AML-193 (cell line): ENCODE data around the gene HLF.

Source experiments
- DNase-seq, 2 experiments: peaks; one replicate each; lab custom pipeline; 2025; lab: John Stamatoyannopoulos, UW

HLF gene

DNA sequence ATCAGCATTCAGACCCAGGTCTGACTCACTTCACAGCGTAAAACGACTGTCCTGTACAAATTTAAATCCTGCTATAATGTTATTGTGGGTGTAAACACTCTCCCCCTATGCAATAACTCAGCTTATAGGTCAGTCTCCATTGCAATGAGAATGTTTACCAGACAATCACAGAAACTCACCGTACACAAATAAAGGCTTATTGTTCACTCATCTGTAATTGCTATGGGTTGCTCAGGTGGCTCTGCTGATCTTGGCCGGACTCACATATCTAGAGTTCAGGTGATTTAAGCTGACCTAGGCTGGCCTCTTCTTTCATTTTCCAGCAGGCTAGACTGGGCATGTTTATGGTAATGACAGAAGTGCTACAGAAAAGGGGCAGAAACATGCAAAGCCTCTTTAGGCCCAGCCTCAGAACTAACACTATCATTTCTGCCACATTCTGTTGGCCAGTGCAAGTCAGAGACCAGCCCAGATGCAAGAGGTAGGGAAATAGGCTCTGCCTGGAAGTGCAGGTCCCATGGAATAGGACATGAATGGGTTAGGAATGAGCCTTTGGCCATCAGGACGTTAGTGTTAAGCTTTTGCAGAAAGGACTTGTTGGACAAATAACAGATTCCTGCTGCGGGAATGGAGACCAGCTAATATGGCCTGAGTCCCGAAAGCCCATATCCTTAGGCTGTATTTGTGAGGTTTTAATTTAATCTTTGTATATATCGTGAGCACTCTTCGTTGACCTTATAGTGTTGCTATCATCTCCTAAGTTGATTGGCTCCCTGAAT lies 44.0 kb downstream of the HLF start:
- DNase-seq = no peak

DNA sequence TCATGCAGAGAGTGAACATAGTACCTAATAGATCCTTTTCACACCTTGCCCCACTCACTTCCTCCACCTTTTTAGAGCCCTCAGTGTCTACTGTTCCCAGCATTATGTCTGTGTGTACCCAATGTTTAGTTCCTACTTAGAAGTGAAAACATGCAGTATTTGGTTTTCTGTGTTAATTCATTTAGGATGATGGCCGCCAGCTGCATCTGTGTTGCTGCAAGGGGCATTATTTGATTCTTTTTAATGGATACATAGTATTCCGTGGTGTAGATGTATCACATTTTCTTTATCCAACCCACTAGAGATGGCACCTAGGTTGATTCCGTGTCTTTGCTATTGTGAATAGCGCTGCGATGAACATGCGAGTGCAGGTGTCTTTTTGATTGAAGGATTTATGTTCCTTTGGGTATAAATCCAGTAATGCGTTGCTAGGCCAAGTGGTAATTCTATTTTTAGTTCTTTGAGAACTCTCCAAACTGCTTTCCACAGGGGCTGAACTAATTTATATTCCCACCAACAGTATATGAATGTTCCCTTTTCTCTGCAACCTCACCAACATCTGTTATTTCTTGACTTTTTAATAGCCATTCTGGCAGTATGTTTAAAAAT lies 47.1 kb downstream of the HLF start:
- DNase-seq = no peak

DNA sequence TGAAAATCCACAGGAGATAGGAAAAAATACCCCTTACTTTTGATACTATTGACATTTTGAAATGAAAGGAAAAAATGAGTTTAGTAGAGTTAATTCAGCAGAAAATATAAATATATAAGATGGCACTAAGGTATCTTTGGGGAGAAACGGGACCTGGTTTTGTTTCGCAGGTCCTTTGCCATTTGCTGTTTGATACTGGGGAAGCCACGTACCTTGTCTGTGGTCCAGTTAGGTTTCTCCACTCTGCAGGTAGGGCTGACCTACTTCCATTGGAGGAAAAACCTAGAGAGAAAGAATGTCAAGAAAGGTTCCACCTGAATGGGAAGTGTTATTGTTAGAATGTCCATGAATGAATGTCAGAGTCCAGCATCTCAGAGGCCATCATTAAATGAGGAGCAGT lies 48.1 kb downstream of the HLF start:
- no peak for DNase-seq

DNA sequence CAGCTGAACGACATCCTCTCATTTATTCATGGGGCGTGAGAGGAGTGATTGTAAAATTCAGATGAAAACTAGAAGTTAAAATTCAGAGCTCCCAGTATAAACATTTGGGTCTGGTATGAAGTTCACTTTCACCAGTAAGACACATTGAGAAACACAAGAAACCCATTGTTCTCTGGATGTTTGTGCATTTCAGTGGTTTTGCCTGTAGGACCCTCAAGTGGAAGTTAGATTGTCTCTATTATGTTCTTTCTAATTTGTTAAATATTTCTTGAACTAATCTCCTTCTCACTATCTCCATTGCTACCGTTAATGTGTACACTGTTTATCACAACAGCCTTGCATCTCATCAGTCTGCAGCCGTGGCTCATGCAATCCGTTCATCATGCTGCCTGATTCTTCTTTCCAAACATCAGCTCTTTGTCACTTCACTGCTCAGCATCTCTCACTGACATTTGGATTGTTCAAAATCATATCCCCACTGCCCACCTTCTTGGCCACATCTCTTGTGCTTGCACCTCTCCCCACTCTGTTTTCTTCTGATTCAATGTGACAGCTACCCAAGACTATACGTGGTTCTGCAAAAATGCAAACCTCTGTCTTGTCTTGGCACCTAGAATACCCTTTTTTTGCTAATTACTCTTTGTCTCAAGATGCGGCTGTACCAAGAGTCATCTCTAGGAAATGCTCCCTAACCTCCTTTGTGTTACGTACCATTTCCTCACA lies 49.5 kb downstream of the HLF start:
- no peak for DNase-seq

DNA sequence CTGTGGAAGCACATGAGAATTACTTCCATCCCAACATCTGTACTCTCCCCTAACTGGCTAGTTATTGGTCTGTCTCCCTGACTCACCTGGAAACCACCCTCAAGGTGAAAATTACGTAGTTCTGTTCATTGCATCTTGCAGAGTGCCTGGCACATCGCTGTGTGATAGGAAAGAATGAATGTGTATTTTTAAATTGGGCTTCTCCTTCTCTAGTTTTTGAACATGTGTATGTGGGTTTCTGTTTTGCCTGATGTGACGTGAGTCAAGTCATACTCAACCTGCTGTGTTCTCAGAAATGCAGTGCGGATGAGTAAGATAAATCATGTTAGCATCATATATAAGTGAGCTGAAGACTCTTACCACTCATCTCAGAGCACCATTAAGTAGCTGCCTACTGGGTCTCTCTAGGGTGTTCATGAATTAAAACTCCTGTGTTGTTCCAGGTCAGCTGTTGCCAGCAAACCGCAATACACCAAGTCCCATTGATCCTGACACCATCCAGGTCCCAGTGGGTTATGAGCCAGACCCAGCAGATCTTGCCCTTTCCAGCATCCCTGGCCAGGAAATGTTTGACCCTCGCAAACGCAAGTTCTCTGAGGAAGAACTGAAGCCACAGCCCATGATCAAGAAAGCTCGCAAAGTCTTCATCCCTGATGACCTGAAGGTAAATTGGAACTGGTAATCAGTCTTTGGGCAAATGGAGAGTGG lies 50.2 kb downstream of the HLF start:
- DNase-seq = no peak

DNA sequence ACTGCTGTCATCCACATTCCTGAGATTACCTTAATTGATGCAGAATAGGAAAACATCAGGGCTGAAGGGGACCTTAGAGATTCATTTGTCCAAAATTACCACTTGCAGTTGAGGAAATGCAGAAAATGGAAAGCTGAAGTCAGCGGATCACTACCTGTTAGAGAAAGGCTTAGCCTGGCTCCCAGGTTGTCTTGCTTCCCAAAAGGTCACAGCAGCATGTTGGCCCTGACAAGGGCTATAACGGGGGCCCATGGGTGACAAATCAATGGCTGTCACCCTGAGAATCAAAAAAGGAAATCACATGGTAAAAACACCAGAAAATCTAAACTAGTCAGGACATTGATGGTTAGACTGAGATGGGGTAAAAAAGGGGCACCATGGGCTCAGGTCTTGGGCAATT lies 51.7 kb downstream of the HLF start:
- DNase-seq = no peak

DNA sequence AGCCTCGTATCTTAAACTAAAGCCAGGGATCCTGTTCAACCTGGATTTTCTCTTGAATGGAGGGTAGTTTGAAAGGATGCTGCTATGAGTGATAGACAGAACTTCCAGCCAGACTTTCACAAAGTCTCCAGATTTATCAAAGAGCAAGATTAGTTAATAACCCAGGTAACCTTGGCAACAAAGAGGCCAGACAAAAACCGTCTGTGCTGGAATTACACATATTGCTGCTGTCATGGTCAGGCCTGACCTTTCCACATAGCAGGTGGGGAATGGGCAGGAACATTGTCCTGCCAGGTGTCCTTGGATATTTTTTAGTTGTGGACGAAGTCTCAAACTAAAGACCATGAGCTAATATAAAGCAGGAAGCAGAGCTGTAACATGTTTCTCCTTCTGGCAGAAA lies 52.5 kb downstream of the HLF start:
- DNase-seq = no peak

DNA sequence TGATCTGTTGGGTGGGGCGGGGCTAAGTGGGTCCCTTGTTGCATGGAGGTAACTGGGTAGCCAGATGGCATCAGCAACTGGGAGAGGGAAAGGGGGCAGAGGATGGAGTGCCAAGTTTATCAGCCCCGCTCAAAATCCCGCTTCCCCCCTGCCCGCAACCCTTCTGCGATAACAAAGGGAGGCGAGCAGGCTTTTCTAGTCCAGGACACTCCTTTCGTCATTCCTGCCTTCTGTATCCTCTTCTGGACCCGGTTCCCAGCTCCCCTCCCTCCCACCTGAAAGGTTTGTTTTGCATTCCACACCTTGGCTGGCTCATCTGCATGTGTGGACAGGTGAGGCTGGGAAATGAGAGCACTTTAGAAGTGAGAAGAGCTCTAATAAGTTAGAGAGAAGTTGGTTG lies 53.3 kb downstream of the HLF start:
- DNase-seq = no peak

DNA sequence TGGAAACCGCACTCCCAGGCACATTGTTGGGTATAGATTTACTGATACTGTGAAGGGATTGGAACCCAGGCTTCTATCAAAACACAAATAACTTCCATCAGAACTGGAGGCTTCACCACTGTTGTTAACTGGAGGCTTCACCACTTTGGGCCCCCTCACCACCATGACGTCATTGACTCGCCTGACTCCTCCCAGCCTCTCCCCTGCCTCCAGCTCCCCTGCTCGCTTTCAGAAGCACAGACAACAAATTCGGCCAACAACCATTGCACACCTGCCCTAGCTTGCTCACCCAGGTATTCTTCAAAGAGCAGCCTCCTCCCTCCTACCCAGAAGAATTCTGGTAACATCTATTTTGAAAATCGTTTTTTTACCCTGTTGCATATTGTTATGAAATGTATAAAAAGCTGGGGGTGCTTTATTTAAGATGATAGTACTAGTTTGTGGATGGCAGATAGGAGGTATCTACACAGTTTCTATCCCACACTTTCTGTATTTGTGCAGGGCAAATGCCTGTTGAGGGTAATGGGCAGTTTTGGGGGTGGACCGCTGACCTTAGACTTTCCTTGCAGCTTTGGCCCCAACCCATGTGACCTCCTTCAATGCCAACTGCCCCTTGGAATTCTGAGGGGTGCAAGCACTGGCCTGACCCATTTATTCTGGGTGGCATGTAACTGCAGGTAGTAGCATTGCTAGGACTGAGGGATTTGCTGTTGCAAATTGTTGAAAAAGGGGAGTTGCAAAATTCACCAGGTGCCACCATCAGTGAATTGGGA lies 54.1 kb downstream of the HLF start:
- no peak for DNase-seq

DNA sequence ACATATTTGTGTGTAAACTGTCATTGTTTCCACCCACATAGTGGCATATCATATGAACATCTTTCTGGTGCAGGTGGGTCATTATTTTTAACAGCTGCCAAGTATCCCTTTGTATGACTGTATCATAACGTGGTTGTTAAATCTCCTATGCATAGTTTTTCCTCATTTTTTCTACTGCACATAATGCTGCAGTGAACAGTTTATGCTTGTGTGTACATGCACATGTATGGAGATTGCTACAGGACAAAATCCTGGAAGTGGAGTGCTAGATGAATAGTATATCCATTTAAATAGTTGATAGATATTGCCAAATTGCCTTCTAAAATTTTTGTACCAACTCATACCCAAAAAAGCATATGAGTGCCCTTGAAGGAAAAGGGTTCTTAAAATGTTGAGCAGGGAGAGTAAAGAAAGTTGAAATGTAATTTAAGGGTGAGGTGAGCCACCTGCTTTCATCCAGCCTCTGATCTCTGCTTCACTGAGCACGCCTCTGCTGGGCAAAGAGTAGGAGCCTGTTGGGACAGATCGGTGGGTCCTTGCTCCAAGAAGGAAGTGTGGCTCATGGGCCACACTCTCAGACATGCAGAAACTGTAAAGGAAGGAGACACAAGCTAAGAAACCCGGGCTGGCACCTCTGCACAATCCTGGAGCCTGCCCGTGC lies 55.3 kb downstream of the HLF start:
- no peak for DNase-seq

DNA sequence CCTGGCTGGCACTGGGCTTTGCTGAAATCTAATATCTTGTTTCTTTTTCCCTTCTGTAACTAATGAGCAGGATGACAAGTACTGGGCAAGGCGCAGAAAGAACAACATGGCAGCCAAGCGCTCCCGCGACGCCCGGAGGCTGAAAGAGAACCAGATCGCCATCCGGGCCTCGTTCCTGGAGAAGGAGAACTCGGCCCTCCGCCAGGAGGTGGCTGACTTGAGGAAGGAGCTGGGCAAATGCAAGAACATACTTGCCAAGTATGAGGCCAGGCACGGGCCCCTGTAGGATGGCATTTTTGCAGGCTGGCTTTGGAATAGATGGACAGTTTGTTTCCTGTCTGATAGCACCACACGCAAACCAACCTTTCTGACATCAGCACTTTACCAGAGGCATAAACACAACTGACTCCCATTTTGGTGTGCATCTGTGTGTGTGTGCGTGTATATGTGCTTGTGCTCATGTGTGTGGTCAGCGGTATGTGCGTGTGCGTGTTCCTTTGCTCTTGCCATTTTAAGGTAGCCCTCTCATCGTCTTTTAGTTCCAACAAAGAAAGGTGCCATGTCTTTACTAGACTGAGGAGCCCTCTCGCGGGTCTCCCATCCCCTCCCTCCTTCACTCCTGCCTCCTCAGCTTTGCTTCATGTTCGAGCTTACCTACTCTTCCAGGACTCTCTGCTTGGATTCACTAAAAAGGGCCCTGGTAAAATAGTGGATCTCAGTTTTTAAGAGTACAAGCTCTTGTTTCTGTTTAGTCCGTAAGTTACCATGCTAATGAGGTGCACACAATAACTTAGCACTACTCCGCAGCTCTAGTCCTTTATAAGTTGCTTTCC lies 56.0 kb downstream of the HLF start:
- no peak for DNase-seq

DNA sequence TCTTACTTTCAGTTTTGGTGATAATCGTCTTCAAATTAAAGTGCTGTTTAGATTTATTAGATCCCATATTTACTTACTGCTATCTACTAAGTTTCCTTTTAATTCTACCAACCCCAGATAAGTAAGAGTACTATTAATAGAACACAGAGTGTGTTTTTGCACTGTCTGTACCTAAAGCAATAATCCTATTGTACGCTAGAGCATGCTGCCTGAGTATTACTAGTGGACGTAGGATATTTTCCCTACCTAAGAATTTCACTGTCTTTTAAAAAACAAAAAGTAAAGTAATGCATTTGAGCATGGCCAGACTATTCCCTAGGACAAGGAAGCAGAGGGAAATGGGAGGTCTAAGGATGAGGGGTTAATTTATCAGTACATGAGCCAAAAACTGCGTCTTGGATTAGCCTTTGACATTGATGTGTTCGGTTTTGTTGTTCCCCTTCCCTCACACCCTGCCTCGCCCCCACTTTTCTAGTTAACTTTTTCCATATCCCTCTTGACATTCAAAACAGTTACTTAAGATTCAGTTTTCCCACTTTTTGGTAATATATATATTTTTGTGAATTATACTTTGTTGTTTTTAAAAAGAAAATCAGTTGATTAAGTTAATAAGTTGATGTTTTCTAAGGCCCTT lies 56.8 kb downstream of the HLF start:
- no peak for DNase-seq

DNA sequence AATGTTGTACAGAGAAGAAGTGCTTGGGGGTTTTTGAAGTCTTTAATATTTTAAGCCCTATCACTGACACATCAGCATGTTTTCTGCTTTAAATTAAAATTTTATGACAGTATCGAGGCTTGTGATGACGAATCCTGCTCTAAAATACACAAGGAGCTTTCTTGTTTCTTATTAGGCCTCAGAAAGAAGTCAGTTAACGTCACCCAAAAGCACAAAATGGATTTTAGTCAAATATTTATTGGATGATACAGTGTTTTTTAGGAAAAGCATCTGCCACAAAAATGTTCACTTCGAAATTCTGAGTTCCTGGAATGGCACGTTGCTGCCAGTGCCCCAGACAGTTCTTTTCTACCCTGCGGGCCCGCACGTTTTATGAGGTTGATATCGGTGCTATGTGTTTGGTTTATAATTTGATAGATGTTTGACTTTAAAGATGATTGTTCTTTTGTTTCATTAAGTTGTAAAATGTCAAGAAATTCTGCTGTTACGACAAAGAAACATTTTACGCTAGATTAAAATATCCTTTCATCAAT lies 57.8 kb downstream of the HLF start:
- no peak for DNase-seq

DNA sequence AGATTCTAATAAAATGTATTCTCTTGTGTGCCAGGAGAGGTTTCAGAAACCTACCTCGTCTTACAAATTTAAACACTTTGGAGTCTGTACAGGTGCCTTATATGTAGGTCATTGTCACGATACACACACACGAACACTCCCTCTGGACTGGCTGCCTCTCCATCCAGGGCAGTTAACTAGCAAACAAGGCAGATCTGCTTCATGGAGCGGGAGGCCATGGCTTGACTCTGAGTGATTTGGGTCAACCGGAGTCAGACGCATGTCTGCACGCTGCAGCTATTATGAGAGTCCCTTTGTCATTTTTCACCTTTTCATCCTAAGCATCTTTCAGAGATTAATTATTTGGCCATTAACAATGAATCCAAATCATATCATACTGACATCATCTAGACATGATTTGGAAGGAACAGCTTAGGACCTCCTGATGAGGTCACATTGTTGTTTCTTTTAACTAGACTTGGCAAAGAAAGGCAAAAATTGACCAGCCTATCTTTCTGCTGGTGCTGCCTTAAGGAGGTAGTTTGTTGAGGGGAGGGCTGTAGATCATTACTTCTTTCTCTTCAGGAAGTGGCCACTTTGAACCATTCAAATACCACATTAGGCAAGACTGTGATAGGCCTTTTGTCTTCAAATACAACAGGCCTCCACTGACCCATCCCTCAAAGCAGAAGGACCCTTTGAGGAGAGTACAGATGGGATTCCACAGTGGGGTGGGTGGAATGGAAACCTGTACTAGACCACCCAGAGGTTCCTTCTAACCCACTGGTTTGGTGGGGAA lies 58.9 kb downstream of the HLF start:
- DNase-seq = no peak

DNA sequence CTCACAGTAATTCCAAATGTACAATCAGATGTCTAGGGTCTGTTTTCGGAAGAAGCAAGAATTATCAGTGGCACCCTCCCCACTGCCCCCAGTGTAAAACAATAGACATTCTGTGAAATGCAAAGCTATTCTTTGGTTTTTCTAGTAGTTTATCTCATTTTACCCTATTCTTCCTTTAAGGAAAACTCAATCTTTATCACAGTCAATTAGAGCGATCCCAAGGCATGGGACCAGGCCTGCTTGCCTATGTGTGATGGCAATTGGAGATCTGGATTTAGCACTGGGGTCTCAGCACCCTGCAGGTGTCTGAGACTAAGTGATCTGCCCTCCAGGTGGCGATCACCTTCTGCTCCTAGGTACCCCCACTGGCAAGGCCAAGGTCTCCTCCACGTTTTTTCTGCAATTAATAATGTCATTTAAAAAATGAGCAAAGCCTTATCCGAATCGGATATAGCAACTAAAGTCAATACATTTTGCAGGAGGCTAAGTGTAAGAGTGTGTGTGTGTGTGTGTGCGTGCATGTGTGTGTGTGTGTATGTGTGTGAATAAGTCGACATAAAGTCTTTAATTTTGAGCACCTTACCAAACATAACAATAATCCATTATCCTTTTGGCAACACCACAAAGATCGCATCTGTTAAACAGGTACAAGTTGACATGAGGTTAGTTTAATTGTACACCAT lies 59.7 kb downstream of the HLF start:
- no peak for DNase-seq

DNA sequence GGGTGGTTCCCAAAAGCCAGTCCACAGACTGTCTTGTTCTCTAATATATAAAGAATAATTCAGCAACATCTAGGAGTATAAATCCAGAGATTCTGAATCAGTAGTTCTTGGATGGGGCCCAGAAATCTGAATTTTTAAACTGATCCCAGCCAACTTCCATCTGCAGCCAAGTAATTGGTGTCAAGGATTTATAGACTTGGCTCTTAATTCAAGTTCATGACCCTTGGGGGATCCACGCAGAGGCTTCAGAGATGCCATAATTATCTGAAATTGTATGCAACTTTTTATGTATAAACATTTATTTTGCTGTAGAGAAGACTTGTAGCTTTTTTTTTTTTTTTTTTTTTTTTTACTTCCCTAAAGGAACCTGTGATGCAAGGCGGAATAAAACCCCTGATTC lies 60.6 kb downstream of the HLF start:
- DNase-seq = no peak

DNA sequence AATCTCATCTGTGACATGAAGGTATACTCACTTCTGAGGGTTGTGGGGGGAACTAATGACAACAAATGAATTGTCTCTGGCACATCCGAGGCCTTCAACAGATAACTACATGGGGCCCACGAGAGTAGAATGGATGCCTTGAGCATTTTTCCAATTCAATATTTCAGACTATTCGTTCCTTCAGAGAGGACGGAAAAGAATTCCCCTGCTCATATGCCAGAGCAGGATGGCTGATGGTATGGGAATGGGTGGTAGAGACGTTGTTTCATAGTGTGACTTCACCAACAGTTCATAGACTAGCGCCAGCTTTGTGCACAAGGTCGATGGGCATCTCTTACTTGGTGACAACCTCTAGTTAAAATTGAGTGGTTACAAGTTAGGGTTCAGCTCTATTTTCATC lies 61.3 kb downstream of the HLF start:
- no peak for DNase-seq
